ENCODE data around the gene TAC1.
"Not testable (repeated sequence)": the region's sequence is repeated elsewhere in the genome, so short reads cannot be mapped to it uniquely, and the experiment has no call there.

TAC1 gene, protein sequence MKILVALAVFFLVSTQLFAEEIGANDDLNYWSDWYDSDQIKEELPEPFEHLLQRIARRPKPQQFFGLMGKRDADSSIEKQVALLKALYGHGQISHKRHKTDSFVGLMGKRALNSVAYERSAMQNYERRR

DNA sequence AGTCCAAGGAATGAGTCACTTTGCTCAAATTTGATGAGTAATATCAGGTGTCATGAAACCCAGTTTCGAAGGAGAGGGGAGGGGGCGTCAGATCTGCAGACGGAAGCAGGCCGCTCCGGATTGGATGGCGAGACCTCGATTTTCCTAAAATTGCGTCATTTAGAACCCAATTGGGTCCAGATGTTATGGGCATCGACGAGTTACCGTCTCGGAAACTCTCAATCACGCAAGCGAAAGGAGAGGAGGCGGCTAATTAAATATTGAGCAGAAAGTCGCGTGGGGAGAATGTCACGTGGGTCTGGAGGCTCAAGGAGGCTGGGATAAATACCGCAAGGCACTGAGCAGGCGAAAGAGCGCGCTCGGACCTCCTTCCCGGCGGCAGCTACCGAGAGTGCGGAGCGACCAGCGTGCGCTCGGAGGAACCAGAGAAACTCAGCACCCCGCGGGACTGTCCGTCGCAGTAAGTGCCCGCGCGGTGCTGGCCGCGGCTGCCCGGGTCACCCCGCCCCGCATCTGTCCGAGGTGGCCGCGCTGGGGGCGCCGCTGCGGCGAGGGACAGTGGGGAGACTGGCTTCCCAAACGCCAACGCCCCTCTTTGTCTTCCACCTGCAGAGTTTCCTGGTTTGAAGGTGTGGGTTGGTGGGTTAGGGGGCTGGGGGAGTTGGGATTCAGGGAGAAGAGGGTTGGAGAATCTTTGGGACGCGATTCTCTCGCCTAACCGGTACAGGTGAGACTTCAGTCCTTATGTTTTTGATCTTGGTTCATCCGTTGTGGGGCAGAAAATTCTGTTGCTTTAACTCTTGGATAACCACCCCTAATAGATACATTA, at the start of gene TAC1:
Gene TAC1, plus strand, starts transcription at position 351 of the 829 bp plus-strand sequence. CDS start 527 bp downstream, outside the sequence.
- DNase-seq: peak; percentile 52

DNA sequence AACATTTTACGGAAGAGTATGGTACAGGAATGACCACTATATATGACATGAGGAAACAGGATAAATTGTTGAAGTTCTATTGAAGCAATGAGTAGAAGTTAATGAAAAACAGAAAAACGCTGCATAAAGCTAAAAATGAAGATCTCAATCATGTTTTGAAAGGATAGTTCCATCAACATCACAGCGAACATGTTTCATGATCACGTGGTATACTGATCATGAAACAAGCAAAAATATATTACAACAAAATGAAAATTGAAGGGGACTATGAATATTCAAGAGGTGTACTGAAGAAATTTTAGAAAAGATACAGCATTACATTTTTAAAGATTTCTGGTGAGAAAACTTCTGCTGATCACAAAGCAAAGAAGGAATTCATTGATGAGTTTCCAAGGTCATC, 45.9 kb upstream of the TAC1 start:
- no peak for DNase-seq

DNA sequence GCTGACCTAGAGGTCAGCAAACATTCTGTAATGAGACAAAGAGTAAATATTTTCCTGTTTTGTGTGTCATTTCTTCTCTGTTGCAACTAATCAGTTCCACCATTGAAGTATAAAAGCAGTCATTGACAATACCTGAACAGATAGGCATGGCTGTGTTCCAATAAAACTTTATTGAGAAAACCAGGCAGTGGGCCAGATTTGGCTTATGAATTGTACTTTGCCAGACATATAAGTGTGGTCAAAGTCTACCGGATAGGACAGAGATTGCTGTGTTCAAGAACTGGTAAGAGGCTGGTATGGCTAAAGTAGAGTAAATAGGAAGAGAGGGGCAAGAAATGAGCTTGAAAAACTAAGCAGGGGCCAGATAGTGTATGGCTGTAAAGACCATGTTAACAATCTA, 38.3 kb upstream of the TAC1 start:
- no peak for DNase-seq

DNA sequence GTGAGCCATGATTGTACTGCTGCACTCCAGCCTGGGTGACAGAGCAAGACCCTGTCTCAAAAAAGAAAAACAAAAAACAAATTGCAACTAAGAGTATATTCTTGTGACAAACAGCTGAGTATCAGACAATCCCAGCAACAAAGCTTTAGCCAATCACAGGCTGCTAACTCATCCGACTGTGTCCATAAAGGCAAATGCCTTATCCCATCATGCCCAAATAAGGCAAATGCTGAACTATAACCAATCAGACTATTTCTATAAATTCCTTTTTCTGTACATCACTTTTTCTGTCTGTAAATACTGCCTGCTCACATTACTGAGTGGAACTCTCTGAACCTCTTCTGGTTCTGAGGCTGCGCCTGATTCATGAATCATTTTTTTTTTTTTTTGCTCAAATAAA, 37.5 kb upstream of the TAC1 start:
- no peak for DNase-seq

DNA sequence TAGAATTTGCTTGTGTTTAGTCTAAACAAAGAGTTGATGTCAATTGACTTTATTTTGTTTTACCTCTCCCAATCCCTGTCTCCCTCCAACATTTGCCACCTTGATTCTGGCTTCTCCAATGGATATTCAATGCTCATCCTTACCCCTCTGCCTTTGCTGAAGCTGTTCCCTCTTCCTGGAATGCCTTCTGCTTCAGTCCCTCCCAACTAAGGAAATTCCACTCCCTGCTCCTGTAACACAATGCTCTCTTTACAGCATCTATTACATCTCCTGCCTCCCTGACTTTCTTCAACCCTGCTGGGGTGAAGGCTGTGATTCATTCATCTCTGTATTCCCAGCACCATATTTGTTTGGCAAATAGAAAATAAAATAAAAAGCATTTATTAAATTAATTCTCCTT, 34.5 kb upstream of the TAC1 start:
- no peak for DNase-seq

DNA sequence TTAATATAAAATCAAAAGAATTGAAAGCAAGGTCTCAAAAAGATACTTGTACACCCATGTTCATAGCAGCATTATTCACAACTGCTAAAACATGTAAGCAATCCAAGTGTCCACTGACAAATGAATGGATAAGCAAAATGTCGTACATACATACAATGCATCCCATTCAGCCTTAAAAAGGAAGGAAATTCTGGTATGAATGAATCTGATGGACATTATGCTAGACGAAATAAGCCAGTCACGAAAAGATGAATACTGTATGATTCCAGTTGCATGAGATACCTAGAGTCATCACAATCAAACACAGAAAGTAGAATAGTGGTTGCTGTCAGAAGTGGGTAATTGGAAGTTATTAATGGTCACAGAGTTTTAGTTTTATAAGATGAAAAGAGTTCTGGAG, 9.5 kb upstream of the TAC1 start:
- no peak for DNase-seq

DNA sequence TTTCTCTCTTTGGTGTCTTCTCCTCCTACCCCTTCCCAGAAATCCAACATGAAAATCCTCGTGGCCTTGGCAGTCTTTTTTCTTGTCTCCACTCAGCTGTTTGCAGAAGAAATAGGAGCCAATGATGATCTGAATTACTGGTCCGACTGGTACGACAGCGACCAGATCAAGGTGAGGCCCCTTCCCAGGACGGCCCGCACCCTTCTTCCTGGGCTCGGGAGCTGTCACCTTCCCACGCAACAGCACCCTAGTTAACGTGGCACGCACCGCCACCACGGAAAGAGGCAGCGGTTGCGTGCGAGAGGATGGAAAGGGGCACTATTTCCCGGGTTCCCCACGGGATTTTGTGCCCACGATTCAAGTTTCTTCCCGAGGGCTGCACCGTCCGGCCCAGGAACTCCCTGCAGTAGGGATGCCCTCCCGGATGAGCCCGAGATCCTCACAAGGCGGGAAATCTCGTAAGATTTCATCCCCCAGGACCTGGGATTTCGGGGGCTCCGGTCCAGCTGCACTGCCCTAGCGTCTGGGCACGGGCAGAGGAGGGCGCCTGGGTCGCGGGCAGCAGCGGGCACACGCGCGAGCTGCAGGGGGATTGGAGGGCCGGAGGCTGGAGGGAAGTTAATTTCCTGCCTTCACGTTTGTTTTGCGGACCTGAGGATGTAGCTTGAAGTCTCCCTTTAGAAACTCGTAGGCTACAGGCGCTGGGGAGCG, 834 bp downstream of the TAC1 start:
- DNase-seq: peak; percentile 75

DNA sequence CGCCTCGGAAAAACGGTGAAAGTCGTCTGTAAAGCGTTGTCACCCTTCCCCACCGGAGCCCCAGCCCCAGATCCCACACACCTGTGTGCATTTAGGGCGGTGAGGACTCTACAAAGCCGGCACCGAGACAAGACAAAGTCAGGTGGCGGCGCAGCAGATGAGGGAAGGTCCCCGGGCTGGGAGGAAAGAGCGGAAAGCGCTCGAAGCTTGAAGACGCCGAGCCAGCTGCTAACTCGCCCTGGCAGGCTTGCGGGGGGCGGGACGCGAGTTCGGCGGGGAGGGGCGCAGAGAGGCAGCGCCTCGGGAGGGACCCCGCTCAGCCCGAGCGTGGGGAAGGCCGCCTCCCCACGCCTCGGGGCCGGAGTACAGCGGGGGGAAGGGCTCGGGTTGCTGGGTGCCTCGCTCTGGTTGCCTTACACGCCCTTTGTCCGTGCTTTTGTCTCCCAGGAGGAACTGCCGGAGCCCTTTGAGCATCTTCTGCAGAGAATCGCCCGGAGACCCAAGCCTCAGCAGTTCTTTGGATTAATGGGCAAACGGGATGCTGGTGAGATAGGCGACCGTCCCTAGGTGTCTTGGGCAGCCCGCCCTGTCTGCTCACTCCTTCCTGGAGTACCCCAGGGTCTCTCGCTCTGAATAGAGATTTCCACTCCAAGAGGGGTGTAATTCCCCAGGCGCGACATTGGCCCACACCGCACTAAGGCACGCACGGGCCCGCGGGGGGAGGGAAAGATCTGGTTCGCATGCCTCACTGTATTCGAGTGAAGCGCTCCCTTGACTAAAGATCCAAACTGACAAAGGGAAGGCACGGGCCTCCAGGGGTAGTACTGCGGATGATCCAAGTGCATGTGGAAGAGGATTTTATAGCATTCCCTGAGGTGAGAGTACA, 1.6 kb downstream of the TAC1 start:
- peak; percentile 75 for DNase-seq

DNA sequence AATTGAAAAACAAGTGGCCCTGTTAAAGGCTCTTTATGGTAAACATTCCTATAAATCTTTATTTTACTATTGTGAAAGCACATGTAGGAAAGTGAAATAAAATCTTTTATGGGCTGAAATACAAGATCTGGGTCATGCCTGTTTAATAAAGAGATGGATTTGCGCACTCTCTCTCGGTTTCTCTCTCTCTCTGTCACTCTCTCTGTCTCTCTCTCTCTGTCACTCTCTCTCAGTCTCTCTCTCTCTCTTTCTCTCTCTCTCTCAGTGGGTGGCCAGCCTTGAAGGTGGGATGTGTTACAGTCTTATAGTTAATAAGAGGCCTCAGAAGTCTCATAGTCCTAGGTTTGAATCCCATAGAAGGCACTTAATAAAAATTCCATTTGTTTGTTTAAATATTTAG, 2.4 kb downstream of the TAC1 start:
- DNase-seq: no peak

DNA sequence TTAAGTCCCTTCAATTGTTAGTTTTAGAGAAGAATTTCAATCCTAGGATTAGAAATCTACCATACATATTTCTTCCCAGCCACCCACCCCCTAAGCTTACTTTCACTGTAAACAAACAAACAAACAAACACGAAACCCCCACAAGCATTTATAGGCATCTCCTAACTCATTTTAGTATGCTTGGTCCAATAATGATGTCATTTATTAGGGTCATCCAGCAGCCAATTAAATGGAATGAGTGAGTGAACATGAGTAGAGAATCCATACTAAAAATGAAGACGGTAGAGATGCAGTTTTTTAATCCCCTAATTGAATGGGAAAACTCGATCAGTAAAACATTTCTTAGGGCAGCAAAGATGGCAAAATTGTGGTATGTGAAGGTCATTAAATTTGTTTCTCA, 3.2 kb downstream of the TAC1 start:
- no peak for DNase-seq

DNA sequence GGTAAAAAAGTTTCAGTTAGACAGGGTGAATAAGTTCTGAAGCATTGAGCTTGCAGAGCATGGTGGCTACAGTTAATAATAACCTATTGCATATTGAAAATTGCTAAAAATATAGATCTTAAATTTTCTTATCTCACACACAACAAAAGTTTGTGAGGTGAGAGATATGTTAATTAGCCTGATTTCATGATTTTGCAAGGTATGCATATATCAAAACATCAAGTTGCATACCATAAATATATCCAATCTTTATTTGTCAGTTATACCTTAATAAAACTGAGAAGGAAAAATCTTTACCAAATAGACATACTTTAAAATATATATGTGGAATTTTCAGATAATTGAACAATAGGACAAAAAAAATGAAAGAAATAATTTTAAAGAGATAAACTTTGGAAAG, 16.6 kb downstream of the TAC1 start:
- no peak for DNase-seq

DNA sequence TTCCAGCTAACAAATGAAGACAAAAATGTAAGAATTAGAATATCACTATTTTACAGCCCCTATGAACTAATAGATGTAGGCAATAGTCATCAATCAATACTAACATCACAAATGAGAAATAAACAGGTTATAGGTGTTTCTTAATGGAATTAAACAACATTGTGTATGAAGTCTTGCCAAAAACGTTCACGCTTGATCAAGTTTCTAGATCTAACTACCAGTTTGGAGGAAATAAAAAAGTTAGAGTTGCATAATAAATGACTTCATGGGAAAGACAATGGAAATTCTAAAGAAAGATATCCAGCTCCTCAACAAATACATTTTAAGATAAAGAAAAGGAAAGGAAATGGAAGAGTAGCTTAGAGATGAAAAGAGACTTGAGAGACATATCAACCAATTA, 19.7 kb downstream of the TAC1 start:
- peak; percentile 16 for DNase-seq

DNA sequence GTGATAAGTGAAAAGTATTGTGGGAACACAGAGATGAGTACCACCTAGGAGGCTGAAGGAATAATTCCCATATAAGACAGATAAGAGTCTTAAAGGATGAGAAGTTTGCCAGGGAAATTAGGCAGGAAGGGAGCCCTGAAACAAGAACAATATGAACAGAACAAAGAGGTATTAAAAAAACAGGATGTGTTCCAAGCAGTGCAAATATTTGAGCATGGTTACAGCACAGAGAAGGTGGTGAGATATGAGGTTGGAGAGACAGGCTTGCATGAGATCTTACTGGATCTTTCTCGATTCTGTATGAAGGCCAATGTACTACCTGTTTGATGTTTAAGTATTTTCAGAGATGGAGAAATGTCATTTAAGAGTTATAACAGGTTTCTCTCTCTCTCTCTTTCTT, 20.3 kb downstream of the TAC1 start:
- peak; percentile 77 for DNase-seq

DNA sequence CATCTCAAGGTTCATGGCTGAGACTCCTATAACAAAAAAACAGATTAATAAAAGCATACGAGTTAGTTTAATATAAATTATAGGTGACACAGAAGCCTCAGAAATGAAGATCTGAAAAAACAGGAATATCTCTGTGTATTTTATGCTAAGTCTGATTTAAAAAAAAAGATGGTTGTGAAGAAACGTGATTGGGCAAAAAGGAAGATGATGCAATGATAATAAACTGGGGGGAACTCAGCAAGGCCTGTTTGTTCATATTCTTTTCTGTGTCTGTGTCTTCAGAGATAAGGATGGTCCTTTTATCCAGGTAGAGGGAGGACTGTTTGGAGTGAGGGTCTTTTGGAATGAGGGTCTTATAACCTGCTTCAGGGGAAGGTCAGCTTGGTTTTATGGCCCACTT, 25.9 kb downstream of the TAC1 start:
- no peak for DNase-seq

DNA sequence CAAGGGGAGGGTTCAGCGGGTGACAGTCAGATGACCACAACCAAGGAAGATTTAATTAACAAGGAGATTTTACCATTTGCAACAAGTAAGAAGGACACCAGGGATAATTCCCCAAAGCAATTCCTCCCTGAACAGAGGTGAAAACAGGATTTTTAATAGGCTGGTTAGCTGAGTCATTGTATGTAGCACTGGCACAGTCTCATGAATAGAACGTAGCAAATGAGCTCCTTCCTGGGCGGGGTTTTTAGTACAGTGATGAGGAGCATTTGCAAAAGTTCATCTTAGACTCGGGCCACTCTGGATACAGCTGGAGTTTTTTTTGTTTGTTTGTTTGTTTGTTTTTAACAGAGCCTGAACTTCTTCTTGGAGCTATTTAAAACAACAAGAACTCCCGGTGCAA, 39.0 kb downstream of the TAC1 start:
- peak; percentile 69 for DNase-seq

DNA sequence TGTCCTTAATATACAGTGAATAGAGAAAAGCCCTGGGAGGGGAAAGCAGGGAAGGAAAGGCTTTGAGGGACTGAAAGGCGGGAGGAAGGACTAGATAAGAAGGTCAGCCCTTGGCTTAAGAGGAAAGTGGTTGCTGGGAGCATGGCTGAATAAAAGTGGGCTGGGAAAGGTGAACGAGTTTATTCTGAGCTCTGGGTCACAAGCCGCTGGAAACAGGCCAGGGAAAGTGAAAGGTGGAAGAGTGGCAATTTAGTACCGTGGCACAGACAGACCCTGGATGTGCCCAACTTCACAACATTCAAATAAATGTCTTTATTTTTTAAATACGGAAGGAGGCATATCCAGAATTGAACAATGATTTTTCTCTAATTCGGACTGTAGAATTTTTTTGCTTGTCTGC, 39.7 kb downstream of the TAC1 start:
- peak; percentile 52 for DNase-seq

DNA sequence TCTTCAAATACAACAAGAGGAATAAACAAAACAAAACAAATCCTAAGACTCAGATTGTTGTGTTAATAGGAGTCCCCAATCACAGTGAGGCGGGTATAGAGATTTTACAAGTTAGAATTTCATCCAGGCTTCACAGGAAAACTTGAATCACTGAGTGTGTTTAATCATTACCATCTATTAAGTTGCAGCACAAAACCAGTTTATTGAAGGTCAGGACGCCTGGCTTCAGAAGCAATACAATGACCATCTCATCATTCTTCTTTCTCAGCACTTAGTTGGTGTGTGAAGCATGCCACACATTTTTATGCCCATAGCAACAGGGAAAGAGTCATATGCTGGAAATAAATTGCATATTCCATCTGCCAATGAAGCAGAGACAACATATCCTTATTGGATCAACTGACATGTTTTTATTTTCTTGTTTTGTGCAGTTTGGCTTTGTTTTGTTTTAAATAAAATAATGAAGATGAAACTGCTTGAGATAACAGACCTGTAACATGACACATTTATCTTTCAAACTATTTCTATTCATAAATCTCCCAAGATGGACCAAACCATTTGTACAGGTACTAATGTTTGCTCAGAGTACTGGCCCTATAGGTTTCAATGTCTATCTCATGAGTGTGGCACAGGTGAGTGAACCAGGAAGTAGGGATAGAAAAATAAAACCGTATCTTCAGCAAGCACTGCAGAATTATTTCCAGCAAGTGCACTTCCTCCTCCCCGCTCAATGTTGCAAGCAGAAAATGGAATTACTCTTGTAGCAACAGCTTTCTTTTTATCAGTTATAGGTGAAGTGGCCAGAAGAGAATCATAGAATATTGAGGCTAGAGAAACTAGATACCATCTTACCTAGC, 40.4 kb downstream of the TAC1 start:
- DNase-seq: peak; percentile 91

DNA sequence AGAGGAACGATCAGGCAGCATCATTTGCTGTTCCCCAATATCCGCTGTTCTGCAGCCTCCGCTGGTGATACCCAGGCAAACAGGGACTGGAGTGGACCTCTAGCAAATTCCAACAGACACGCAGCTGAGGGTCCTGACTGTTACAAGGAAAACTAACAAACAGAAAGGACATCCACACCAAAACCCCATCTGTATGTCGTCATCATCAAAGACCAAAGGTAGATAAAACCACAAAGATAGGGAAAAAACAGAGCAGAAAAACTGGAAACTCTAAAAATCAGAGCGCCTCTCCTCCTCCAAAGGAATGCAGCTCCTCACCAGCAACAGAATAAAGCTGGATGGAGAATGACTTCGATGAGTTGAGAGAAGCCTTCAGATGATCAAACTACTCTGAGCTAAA, 54.5 kb downstream of the TAC1 start:
- DNase-seq: not testable (repeated sequence)

Measured in DMS53 (cell line).